Measurements from ENCODE around the gene COQ4.

DNA sequence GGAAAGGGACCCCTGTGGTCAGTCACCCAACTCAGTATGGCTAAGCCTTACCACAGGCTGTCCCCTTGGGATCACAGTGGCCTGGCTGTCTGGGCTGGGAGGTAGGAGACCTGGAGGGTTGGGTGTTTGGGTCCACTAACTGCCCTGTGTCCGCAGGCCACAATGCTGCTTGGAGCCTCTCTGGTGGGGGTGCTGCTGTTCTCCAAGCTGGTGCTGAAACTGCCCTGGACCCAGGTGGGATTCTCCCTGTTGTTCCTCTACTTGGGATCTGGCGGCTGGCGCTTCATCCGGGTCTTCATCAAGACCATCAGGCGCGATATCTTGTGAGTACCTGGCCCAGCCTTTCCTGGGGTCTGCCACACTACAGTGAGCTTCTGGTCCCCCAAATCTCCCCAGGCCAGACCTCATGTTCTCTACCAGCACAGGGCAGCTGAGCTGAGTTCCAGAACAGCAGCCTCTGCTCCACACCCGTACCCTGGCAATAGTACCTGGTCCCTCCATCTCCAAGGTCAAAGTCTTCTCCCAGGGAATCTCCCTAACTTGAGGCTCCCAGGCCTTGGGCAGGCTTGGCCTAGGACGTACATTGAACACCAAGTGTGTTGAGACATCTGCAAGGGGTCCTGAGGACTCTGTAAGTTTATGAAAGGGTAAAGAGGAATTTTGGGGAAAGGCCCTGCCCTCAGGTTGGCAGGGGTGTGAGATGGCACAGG, 20.5 kb downstream of the COQ4 start:
- TF ChIP-seq, protein P1, sequence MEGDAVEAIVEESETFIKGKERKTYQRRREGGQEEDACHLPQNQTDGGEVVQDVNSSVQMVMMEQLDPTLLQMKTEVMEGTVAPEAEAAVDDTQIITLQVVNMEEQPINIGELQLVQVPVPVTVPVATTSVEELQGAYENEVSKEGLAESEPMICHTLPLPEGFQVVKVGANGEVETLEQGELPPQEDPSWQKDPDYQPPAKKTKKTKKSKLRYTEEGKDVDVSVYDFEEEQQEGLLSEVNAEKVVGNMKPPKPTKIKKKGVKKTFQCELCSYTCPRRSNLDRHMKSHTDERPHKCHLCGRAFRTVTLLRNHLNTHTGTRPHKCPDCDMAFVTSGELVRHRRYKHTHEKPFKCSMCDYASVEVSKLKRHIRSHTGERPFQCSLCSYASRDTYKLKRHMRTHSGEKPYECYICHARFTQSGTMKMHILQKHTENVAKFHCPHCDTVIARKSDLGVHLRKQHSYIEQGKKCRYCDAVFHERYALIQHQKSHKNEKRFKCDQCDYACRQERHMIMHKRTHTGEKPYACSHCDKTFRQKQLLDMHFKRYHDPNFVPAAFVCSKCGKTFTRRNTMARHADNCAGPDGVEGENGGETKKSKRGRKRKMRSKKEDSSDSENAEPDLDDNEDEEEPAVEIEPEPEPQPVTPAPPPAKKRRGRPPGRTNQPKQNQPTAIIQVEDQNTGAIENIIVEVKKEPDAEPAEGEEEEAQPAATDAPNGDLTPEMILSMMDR (IDR thresholded peaks at IDR 0.05; ENCODE audit: control extremely low read depth in 1 of 3, insufficient read depth in 1 of 3, low read depth in 1 of 3, low read length in 3 of 3) = no peak
- no peak for TF ChIP-seq POLR2A (IDR thresholded peaks at IDR 0.05; ENCODE audit: control extremely low read depth in 1 of 2, low read depth in 2 of 2, low read length in 2 of 2)
- no peak for TF ChIP-seq JUND (IDR thresholded peaks at IDR 0.05; ENCODE audit: low read length)
- no peak for TF ChIP-seq SUZ12 (IDR thresholded peaks at IDR 0.05; ENCODE audit: low read length)
- TF ChIP-seq KDM1A (IDR thresholded peaks at IDR 0.05; ENCODE audit: borderline replicate concordance, low read length) = no peak
- TF ChIP-seq, protein P2, sequence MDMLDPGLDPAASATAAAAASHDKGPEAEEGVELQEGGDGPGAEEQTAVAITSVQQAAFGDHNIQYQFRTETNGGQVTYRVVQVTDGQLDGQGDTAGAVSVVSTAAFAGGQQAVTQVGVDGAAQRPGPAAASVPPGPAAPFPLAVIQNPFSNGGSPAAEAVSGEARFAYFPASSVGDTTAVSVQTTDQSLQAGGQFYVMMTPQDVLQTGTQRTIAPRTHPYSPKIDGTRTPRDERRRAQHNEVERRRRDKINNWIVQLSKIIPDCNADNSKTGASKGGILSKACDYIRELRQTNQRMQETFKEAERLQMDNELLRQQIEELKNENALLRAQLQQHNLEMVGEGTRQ (IDR thresholded peaks at IDR 0.05; ENCODE audit: low read length) = no peak
- TF ChIP-seq, protein P3, sequence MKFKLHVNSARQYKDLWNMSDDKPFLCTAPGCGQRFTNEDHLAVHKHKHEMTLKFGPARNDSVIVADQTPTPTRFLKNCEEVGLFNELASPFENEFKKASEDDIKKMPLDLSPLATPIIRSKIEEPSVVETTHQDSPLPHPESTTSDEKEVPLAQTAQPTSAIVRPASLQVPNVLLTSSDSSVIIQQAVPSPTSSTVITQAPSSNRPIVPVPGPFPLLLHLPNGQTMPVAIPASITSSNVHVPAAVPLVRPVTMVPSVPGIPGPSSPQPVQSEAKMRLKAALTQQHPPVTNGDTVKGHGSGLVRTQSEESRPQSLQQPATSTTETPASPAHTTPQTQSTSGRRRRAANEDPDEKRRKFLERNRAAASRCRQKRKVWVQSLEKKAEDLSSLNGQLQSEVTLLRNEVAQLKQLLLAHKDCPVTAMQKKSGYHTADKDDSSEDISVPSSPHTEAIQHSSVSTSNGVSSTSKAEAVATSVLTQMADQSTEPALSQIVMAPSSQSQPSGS (IDR thresholded peaks at IDR 0.05; ENCODE audit: low read length) = no peak
- TF ChIP-seq ASH2L (IDR thresholded peaks at IDR 0.05; ENCODE audit: low read length) = no peak
- TF ChIP-seq FOSL1 (IDR thresholded peaks at IDR 0.05; ENCODE audit: insufficient read depth, low read depth, low read length) = no peak
- TF ChIP-seq TBP (IDR thresholded peaks at IDR 0.05; ENCODE audit: low read depth, low read length) = no peak
- TF ChIP-seq, protein P4, sequence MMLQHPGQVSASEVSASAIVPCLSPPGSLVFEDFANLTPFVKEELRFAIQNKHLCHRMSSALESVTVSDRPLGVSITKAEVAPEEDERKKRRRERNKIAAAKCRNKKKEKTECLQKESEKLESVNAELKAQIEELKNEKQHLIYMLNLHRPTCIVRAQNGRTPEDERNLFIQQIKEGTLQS (IDR thresholded peaks at IDR 0.05; ENCODE audit: insufficient read depth, low read depth, low read length) = no peak
- TF ChIP-seq GABPA (IDR thresholded peaks at IDR 0.05; ENCODE audit: borderline replicate concordance, insufficient read depth, low read length) = no peak
- TF ChIP-seq RBBP5 (IDR thresholded peaks at IDR 0.05; ENCODE audit: borderline replicate concordance, low read depth, low read length) = no peak
- no peak for TF ChIP-seq EZH2 (IDR thresholded peaks at IDR 0.05; ENCODE audit: low read depth, low read length, severe bottlenecking)
